SIG-M5 treated with dmso at 0.1 percent for 504 hours (cell line): ENCODE results near the gene GABBR2.
"Not testable (repeated sequence)": the region's sequence is repeated elsewhere in the genome, so short reads cannot be mapped to it uniquely, and the experiment has no call there.

Experiments
- DNase-seq: peaks from one replicate; lab custom pipeline; 2025; ENCODE audit not compliant: unreplicated experiment; lab: John Stamatoyannopoulos, UW

The GABBR2 gene

DNA sequence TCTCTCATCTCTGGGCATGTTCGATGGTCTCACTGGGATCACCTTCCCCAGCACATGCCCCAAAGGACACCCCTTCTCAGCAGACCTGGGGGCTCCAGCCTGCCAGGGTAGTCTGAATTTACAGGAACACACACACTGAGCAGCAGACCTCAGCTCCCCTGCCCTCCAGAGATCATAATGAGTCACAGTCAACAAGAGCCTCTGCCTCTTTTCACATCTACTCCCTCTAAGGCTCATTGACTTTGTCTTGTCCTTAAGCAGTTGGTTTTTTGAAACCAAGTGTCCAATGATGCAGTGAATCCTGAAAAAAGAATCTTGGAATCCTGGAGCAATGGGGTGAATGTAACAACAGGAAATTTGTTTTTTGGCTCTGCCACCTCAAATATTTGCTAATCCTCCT is 20.8 kb downstream of the GABBR2 start:
- DNase-seq: no peak

GRCh38 chr9:98686961-98687855 is 21.5 kb downstream of the GABBR2 start:
- peak; percentile 75 for DNase-seq

- DNase-seq: not testable (repeated sequence)
These were observed 23.9 kb downstream of the GABBR2 start for GRCh38 chr9:98684816-98685215.

DNA sequence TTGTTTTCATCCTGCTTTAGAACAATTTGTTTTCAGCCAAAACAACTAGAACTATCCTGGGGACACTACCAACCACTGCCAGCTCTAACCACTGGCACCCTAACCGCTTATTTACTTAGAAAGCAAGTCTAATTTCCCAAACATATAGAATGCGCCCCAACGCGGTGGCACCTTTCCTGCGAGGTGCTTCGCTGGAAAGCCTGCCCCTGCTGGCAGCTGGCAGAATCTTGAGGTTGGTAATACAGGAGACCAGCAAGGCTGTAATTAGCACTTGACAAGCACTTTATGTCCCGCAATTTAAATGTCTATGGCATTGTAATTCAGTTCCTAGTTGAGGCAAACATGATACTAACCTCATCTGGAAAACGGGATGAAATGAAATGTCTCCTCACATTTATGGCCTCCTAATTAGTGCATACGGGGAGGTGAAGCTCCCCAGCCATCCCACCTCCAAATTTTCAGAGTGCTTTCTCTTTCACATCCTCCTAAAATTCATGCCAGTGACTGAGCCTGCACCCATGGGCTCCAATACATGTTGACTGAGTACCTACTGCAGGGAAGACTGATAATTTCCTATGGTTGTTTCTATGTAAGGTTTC is 30.4 kb downstream of the GABBR2 start:
- peak; percentile 6 for DNase-seq

GRCh38 chr9:98673681-98674080 is 35.1 kb downstream of the GABBR2 start:
- DNase-seq: no peak

DNA sequence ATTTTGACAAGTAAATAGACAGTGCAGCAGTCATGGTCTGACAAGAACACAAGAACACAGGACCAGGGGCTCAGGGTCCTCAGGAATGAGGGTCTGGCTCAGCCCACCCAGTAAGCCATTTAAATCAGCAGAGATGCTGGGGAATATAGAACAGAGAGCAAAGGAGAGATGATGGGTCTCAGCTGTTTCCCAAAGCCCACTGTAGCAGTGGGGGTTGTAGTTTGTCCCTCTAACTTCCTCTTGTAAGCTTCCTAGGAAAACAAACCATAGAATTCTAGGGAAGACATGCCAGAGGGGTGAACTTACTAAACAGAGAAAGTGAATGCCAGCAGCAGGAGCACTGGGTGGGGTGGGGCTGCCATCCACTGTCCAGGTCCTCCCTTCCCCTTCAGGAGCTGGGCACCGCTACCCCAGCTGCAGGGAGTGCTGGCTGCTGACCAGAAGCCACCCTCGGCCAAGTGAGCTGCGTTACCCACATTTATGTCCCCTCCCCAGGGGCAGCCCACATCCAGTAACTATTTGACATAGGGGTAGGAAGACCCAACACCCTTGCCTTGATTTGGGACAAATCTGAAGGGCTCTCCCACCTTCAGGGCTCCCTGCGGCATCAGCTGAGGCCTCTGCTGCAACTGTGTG is 41.6 kb downstream of the GABBR2 start:
- no peak for DNase-seq

GRCh38 chr9:98665501-98665900 is 43.2 kb downstream of the GABBR2 start:
- DNase-seq: no peak

DNA sequence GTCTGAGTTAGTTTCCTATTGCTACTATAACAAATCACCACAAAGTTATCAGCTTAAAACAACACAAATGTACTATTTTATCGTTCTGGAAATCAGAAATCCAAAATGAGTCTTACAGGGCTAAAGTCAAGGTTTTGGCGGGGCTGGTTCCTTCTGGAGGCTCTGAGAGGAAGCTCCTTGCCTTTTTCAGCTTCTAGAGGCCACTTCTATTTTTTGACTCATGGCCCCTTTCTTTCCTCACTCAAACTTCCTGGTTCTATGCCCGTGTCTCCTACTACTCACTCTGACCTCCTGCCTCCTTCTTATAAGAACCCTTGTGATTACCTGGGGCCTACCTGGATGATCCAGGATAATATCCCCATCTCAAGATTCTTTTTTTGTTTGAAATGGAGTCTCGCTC is 48.2 kb downstream of the GABBR2 start:
- peak; percentile 30 for DNase-seq

DNA sequence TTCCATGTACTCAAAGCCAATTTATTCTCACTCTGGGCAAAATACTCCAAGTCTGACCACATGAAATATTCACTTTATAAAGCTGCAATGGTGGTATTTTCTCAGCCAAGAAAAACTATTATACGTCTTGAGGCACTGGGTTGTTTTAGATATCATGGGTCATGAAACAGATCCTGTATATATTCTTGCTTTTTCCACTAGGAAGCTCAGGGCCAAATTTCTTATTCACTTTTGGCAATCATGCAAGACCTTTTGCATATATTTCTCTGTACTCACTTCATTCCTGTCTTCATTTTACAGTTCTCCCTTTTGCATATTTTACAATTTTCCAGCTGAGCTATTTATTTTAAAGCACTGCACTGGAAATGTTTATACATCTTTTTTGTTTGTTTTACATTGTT is 49.8 kb downstream of the GABBR2 start:
- no peak for DNase-seq

DNA sequence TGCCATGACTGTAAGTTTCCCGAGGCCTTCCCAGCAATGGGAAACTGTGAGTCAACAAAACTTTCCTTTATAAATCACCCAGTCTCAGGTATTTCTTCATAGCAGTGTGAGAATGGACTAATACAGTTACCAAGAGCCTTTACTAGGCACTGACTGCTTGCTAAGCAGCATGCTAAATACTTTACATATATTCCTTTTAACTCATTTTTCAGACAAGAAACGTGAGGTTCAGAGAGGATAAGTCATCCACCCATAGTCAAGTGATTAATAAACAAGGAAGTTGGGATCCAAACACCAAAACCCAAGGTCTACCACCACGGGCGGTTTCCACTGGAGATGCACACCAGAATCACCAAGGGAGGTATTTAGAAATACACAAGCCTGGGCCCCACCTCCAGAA is 50.8 kb downstream of the GABBR2 start:
- DNase-seq: no peak

- no peak for DNase-seq
These were observed 52.2 kb downstream of the GABBR2 start for GRCh38 chr9:98656511-98656910.

DNA sequence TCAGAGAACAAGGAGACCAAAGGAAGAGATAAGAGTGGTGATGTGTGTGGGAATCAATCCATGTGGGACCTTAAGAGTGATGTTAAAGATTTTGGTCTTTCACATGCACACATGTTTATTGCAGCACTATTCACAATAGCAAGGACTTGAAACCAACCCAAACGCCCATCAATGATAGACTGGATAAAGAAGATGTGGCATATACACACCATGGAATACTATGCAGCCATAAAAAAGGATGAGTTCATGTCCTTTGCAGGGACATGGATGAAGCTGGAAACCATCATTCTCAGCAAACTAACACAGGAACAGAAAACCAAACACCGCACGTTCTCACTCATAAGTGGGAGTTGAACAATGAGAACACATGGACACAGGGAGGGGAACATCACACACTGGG is 53.3 kb downstream of the GABBR2 start:
- DNase-seq: not testable (repeated sequence)

- no peak for DNase-seq
These were observed 54.5 kb downstream of the GABBR2 start for GRCh38 chr9:98654247-98654646.

DNA sequence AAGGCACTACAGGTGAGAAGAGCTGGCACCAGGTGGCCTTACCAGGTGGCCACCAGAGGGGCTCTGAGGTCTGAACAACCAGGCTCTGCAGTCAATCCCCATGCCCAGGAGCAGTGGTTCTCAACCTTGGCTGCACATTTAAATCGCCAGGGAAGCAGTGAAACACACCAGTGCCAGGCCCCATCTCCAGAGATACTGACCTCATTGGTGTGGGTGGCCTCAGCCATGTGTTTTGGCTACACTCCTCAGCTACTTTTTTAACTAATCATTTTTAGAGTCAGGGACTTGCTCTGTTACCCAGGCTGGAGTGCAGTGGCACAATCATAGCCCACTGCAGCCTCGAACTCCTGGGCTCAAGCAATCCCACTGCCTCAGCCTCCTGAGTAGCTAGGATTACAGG is 56.0 kb downstream of the GABBR2 start:
- no peak for DNase-seq

DNA sequence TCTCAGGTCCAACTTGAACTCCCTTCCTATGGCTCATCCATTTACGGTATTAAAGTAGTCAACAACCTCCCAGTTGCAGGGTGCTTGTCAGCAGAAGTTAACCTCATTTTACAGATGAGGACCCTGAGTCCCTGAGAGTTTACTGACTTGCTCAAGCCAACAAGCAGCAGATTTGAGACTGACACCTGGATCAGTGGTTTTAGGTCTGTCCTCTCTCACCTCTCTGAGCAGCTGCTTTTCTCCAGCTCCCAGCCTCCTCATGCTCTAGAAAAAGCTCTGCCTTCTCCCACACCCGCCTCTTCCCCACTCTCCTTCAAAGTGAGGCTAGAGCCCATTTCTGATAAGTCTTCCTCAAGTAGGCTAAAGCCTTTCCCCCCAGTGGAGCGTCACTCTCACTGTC is 56.4 kb downstream of the GABBR2 start:
- DNase-seq: no peak

GRCh38 chr9:98647236-98647635 is 61.5 kb downstream of the GABBR2 start:
- no peak for DNase-seq

DNA sequence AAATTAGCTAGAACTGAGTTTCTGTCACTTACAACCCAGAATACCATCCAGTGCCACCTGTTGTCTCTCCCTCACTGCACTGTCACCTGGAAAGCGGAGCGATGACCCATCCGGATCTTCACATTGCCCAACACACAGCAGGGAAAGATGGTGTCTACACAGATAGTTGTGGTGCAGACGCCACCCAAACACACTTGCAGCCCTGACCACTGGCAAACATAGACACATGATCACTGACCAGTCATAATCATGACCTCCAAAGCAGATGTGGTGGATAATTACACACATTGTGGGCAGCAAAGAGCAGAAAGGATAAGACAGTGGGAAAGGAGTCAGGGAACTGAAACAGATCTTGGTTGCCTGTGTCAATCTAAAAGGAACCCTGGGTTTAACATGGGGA is 64.7 kb downstream of the GABBR2 start:
- no peak for DNase-seq

DNA sequence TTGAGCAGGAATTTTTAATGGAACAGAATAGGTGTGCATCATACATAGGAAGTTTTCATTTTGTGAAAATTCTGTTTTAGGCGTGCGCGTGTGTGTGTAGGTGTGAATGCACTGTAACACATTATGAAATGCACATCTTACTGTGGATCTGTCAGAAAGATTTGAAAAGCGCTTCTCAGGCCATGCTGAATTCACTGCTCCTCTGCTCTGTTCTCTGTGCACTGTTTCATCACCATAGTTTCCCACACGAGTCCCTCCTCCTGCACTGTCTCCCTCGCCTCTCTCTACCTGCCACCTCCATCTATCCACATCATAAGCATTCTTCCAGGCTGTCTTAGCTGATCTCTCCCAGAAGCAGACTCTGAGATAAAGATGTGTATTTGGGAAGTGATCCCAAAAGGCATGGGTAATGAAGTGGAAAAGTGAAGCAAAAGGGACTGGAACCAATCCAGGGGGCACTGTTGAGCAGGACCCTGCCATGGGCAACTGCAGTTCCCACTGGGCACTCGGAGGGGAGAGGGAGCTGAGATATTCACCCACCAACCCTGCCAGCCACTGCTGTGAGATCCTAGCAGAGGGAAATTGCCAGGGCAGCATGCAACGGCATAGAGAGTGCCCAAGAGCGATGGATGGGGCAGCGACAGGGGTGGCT is 65.9 kb downstream of the GABBR2 start:
- DNase-seq: no peak

GRCh38 chr9:98641695-98642094 is 67.0 kb downstream of the GABBR2 start:
- DNase-seq: no peak

DNA sequence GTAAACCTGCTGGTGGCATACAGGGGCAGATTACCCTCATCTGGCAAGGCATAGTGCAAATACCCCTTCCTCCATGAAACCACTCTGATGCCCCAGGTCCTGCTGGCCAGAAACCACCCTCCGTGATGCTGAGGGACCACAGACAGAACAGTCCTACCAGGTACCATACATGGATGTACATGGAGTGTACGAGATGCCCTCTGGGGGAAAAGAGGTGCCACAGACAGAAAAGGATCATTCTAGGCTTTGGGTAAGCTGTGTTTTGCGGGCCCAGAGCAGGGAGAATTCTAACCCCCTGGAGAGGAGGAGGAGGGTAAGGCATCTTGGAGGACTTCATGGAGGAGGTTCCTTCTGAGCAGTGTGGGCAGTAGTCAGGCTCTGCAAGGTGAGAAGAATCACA is 68.3 kb downstream of the GABBR2 start:
- DNase-seq: no peak

GRCh38 chr9:98639133-98639532 is 69.6 kb downstream of the GABBR2 start:
- DNase-seq: no peak

DNA sequence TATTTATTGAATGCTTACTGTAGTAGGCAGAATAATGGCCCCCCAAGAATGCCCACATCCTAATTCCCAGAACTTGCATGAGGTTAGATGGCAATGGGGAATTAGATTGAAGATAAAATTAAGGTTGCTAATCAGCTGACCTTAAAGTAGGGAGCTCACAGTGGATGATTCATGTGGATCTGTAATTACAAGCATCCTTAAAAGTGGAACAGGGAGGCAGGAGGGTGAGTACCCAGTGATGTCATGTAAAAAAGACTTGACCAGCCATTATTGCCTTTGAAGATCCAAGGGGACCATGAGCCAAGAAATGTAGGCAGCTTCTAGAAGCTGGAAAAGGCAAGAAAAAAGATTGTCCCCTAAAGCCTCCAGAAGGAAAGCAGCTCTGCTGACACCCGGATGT is 71.4 kb downstream of the GABBR2 start:
- DNase-seq: no peak
